Measurements from ENCODE around the gene SBNO2. TPM values are rescaled to one million over a fixed set of nuclear protein-coding genes. Genes with fewer than 3 reads are reported as not detected.

The SBNO2 gene
- total and polyA plus RNA-seq, 2 donors (not counting 3 experiments of a cell fraction or from before 2014, with no cell fraction given): 31.4 to 65.7 TPM

DNA sequence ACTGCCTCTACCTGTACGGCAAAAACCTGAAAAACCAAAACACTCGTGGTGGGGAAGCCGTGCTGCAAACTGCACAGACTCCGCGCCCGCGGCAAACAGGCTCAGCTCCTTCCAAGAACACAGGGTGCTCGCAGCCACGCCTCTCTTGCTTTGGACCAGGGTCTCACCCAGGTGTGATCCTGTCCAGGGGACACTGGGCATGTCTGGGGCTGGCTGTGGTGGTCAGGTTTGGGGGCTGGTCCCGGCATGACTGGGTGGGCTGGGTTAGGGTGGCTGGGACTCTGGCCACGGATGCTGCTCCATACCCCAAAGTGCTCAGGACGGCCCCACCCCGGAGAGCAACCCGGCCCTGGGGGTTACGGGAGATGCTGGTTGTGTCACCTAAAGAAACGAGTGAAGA is 56.4 kb downstream of the SBNO2 start:
- TF ChIP-seq GATA2 (IDR thresholded peaks at IDR 0.05; ENCODE audit: insufficient read depth, insufficient read length, low read depth, low read length) (no peak), JUN (IDR thresholded peaks at IDR 0.05; ENCODE audit: borderline replicate concordance, insufficient read depth, insufficient read length, low read depth) (no peak), POLR2A (IDR thresholded peaks at IDR 0.05; ENCODE audit: low read depth, low read length) (no peak), POLR2AphosphoS5 (IDR thresholded peaks at IDR 0.05; ENCODE audit: insufficient read depth, low read depth, low read length) (no peak), MYC (IDR thresholded peaks at IDR 0.05; ENCODE audit: low read depth, low read length) (no peak), FOS (IDR thresholded peaks at IDR 0.05; ENCODE audit: borderline replicate concordance, insufficient read depth, low read length) (no peak)
- TF ChIP-seq, protein P1, sequence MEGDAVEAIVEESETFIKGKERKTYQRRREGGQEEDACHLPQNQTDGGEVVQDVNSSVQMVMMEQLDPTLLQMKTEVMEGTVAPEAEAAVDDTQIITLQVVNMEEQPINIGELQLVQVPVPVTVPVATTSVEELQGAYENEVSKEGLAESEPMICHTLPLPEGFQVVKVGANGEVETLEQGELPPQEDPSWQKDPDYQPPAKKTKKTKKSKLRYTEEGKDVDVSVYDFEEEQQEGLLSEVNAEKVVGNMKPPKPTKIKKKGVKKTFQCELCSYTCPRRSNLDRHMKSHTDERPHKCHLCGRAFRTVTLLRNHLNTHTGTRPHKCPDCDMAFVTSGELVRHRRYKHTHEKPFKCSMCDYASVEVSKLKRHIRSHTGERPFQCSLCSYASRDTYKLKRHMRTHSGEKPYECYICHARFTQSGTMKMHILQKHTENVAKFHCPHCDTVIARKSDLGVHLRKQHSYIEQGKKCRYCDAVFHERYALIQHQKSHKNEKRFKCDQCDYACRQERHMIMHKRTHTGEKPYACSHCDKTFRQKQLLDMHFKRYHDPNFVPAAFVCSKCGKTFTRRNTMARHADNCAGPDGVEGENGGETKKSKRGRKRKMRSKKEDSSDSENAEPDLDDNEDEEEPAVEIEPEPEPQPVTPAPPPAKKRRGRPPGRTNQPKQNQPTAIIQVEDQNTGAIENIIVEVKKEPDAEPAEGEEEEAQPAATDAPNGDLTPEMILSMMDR (IDR thresholded peaks at IDR 0.05; ENCODE audit: extremely low read depth in 1 of 2, insufficient read depth in 1 of 2, low read depth in 1 of 2, low read length in 2 of 2): no peak
- TF ChIP-seq, protein P2, sequence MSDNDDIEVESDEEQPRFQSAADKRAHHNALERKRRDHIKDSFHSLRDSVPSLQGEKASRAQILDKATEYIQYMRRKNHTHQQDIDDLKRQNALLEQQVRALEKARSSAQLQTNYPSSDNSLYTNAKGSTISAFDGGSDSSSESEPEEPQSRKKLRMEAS (IDR thresholded peaks at IDR 0.05; ENCODE audit: insufficient read depth, insufficient read length): no peak
- H3K79me2 ChIP-seq (ENCODE audit: control insufficient read depth, insufficient read depth, low read length): no peaks in the 10 kb centered on the region
- peaks cover 13 to 60% of the 10 kb centered on the region in 2 experiments for H3K36me3 ChIP-seq (ENCODE audit: control insufficient read depth in 2 of 2, extremely low read depth in 1 of 2, insufficient read depth in 2 of 2, low read length in 2 of 2)
- DNase-seq (ENCODE audit: low read depth, low spot score) (no peak), FAIRE-seq (no peak)
- H4K20me1 ChIP-seq (replicated peaks; ENCODE audit: control insufficient read depth, extremely low read depth, insufficient read depth, low read length): no peaks in the 10 kb centered on the region
- no peaks in the 10 kb centered on the region for H3K9me1 ChIP-seq (replicated peaks; ENCODE audit: control insufficient read depth, extremely low read depth, insufficient read depth, low read length)
- H3K4me2 ChIP-seq (ENCODE audit: insufficient read depth, low read length): no peak overlapping the region
- ChIA-PET POLR2A (no interaction called here), CTCF (no interaction called here)
- H3K9me3 ChIP-seq (replicated peaks; ENCODE audit: control insufficient read depth, insufficient read depth, low read length): no peaks in the 10 kb centered on the region
- no peak overlapping the region for H3K27ac ChIP-seq (ENCODE audit: insufficient read depth, low read depth, low read length)
- no TSS peak for BruUV-seq (replicated peaks)
- no peaks in the 10 kb centered on the region for H3K27me3 ChIP-seq (ENCODE audit: control insufficient read depth in 2 of 2, insufficient read depth in 2 of 2, low read length in 2 of 2)
- no peak overlapping the region for H3K9ac ChIP-seq (replicated peaks; ENCODE audit: extremely low read depth, insufficient read depth, low read length)
- intact Hi-C loops (cut with micrococcal nuclease) (no loop called here), dilution Hi-C loops (cut with MboI; ENCODE audit: extremely low pct_ligation_motif_present, low sequenced_read_pairs) (no loop called here)
- H3K4me1 ChIP-seq (ENCODE audit: control insufficient read depth, extremely low read depth, insufficient read depth, low read length): peaks cover 5% of the 10 kb centered on the region
- no peak overlapping the region for H2AFZ ChIP-seq (ENCODE audit: low read depth, low read length)
- H3K4me3 ChIP-seq (replicated peaks in 1 of 3; ENCODE audit: insufficient read depth in 1 of 3, low read depth in 1 of 3, low read length in 3 of 3): no peak overlapping the region

Measured in endothelial cell of umbilical vein (primary cell).